Mucosa of gallbladder (tissue), 1 donor: Measurements from ENCODE around the gene ITPKB. TPM values are rescaled to one million over a fixed set of nuclear protein-coding genes. Genes with fewer than 3 reads are reported as not detected.
"Not testable (repeated sequence)": the region's sequence is repeated elsewhere in the genome, so short reads cannot be mapped to it uniquely, and the experiment has no call there.

ENCODE experiments used
- DNase-seq: peaks from one replicate; pipeline ENCODE4 v3.0.0-alpha.2; 2020; ENCODE audit warnings: low spot score
- total RNA-seq: library from RNA; stranded (reverse); gene quantifications from one replicate; pipeline ENCODE4 v1.2.1, GENCODE V29; 2021
- donor health status: DM: no; HTN: no; CAD: no.

The ITPKB gene
- total RNA-seq, 1 donor from 2014 or later: 30.6 TPM

GRCh38 chr1:226754793-226755533 is 15.9 kb upstream of the ITPKB start:
- DNase-seq: no peak

GRCh38 chr1:226754097-226754496 is 15.0 kb upstream of the ITPKB start:
- DNase-seq: no peak

GRCh38 chr1:226751703-226752102 is 12.6 kb upstream of the ITPKB start:
- DNase-seq: no peak

- DNase-seq: no peak
Observed at GRCh38 chr1:226751214-226751613, 12.1 kb upstream of the ITPKB start.

GRCh38 chr1:226749467-226749866 is 10.4 kb upstream of the ITPKB start:
- no peak for DNase-seq

GRCh38 chr1:226748306-226748705 is 9.2 kb upstream of the ITPKB start:
- DNase-seq: no peak

GRCh38 chr1:226747519-226748263 is 8.6 kb upstream of the ITPKB start:
- not testable (repeated sequence) for DNase-seq

- DNase-seq: no peak
Observed at GRCh38 chr1:226743259-226743658, 4.2 kb upstream of the ITPKB start.

- DNase-seq: no peak
Observed at GRCh38 chr1:226741009-226741408, 1.9 kb upstream of the ITPKB start.

GRCh38 chr1:226739696-226740065 is 599 bp upstream of the ITPKB start:
- no peak for DNase-seq

- no peak for DNase-seq
Observed at GRCh38 chr1:226738421-226738994, 574 bp downstream of the ITPKB start.

- DNase-seq: peak; percentile 49
Observed at GRCh38 chr1:226737819-226738420, 1.2 kb downstream of the ITPKB start.

- DNase-seq: no peak
Observed at GRCh38 chr1:226736908-226737818, 1.9 kb downstream of the ITPKB start.

- DNase-seq: no peak
Observed at GRCh38 chr1:226736001-226736907, 2.8 kb downstream of the ITPKB start.

- no peak for DNase-seq
Observed at GRCh38 chr1:226735576-226735975, 3.5 kb downstream of the ITPKB start.

- no peak for DNase-seq
Observed at GRCh38 chr1:226734611-226735153, 4.4 kb downstream of the ITPKB start.

GRCh38 chr1:226733876-226734275 is 5.2 kb downstream of the ITPKB start:
- no peak for DNase-seq

- DNase-seq: no peak
Observed at GRCh38 chr1:226733304-226733703, 5.8 kb downstream of the ITPKB start.

GRCh38 chr1:226732856-226733291 is 6.2 kb downstream of the ITPKB start:
- DNase-seq: no peak
